DMS53 treated with DMSO at 0.1 percent for 48 hours (cell line): Measurements from ENCODE around the gene POU2F1.

Experiments used
- DNase-seq: peaks from one replicate; lab custom pipeline; 2025; ENCODE audit not compliant: unreplicated experiment; lab: John Stamatoyannopoulos, UW

The POU2F1 gene

DNA sequence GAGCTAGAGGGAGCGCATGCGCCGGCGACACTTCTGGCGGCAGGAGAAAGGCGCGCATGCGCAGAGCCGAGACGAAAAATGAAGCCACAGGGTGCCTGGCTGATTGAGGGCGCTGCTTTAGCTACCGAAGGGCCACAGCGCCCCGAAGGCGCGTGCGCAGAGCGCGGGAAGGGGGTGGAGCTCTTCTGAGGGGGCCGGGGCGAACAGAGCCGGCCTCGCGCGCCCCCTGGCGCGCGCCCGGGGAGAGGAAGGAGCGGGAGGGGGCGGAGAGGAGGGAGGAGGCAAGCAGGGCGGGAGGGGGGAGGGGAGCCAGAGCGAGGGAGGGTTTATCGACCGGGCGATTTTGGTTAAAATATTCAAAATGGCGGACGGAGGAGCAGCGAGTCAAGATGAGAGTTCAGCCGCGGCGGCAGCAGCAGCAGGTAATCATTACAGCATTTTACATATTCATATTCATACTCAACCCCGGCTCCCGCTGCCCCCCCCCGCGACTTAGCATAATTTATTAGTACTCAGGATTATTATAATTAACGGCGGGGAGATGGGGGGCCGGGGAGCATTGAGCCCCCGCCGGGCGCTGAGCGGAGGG is at the start of gene POU2F1:
TSS of gene POU2F1 (plus strand) at position 350 of the 589 bp plus-strand sequence. CDS start at position 362, 12 bp downstream.
- DNase-seq = peak; percentile 94

DNA sequence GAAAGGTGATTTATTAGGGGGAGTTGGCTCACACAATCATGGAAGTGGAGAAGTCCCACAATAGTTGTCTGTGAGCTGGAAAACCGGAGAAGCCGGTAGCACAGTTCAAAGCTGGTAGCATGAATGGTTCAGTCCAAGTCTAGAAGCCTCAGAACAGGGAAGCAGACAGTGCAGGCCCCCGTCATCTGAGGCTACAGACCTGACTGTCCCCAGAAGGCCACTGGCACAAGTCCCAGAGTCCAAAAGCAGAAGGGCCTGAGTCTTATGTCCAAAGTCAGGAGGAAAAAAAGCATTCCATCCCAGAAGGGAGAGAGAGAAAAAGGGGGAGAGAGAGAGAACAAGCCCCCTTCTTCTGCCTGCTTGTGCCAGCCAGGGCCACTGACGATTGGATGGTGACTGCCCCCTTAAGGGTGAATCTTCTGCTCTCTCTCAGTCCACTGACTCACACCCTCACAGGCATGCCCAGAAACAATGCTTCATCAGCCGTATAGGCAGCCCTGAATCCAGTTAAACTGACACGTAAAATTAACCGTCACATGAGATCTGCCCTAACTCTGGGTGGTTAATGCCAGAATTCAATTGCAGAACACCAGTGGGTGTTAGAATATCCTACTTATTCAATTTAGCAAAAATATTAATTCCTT is 49.3 kb upstream of the POU2F1 start:
- no peak for DNase-seq

DNA sequence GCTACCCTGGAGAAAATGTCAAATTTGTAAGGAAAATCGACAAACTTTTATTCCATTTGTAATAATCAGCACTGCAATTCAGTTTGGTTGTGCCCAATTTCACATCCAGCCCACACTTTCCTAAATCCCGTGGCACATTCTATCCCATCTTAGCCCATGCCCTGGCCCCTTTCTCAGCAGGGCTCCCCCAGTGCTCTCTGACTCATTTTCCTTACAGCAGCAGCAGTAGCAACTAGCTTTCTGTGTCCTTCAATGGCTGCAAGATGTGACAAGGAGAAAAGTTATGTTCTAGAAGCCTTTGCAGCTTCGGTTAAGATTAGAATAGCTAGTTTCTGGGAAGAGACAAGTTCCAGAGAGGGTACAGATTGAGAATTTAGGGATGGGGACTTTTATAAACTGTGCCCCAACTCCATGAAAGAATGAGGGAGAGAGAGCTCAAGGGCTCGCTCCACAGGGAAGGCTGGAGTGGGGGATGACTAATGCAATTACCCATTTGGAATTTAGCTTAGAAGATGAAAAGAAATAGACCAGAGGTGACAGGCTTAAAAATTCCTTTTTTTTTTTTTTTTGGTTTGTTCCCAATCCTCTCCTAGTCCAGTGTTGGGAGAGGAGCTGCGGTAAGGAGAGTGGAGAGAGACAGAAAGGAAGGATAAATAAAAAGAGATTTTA is 47.0 kb upstream of the POU2F1 start:
- no peak for DNase-seq

- DNase-seq = no peak
Measured at GRCh38 chr1:167175901-167176300, 44.8 kb upstream of the POU2F1 start.

DNA sequence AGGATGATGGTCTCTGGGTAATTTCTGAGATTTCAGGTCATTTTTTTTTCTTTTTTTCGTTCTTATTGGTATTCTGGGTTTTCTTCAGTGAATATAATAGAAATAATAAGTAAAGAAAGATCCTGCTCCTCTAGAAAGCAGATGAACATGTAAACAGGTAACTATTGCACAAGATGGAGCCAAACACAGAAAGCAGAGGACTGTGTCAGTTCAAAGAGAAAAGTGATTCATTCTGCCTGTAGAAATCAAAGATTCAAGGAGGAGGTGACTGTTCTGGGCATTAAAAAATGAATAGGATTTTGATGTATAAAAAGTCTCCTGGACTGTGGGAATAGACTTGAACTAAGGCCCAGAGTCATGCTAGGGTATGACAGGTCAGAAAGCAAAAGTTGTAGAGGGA is 41.9 kb upstream of the POU2F1 start:
- no peak for DNase-seq

GRCh38 chr1:167182571-167183320 is 37.9 kb upstream of the POU2F1 start:
- DNase-seq = no peak

DNA sequence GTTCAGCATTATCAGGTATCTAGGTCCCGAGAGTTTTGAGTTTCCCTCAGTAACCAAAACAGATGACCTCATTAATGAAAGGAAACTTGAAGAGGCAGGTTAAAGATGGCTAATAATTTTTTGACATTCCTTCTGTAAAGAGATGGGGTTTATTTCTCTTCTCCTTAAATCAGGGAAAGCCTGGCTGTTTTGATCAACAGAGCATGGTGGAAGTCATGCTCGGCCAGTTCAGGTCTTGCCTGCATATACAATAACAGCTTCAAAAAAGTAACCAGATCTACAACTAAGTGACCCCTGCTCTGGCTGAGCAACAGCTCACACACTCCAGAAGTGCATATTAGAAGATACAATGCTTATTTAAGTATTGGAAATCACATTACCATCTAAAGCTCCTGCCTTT is 36.6 kb upstream of the POU2F1 start:
- DNase-seq = no peak

DNA sequence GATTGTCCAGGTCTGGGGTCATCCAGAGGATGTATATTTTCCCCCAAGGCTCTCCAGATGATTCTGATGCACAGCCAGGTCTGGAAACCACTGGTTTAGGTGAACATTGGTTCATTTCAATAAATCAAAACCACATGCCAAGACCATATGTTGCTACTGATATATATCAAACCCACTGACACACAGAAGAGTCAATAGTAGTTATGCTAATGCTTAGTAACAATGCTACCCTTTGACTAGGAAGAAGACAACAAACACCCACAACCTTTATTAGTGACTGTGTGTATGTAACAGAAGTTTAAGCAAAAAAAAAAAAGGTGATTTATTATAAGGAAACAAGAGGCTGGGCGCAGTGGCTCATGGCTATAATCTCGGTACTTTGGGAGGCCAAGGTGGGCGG is 35.6 kb upstream of the POU2F1 start:
- DNase-seq = no peak

GRCh38 chr1:167185974-167186657 is 34.6 kb upstream of the POU2F1 start:
- no peak for DNase-seq

- no peak for DNase-seq
Measured at GRCh38 chr1:167186771-167187170, 33.9 kb upstream of the POU2F1 start.

DNA sequence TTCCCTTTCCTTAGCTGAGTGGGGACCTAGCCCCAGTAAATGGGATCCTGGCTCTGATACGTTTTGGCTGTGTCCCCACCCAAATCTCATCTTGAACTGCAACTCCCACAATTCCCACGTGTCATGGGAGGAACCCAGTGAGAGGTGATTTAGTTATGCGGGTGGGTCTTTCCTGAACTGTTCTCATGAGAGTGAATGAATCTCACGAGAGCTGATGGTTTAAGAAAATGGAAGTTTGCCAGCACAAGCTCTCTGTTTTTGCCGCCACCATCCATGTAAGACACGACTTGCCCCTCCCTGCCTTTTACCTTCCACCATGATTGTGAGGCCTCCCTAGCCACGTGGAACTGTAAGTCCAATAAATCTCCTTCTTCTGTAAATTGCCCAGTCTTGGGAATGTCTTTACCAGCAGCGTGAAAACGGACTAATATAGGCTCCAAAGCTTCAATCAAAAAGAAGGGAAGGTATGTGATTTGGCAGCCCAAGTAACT is 29.9 kb upstream of the POU2F1 start:
- no peak for DNase-seq

DNA sequence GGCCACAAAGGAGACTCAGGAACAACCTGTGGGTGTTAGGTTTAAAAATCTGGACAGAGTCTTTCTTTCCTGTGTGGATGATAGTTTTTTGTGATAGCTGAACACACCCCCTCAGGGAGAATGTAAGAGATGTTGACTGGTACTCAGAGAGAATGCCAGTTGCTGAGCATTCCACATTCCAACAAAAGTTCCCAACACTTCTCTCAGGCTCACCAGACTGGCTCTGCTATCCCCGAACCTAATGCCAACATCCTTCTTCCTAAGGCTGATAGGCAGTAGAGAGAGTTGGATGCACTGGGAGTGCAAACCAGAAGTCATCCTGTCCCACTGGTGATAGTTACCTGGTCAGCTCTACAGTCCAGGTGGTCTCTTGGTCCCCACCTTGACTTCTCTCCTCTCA is 28.7 kb upstream of the POU2F1 start:
- no peak for DNase-seq

DNA sequence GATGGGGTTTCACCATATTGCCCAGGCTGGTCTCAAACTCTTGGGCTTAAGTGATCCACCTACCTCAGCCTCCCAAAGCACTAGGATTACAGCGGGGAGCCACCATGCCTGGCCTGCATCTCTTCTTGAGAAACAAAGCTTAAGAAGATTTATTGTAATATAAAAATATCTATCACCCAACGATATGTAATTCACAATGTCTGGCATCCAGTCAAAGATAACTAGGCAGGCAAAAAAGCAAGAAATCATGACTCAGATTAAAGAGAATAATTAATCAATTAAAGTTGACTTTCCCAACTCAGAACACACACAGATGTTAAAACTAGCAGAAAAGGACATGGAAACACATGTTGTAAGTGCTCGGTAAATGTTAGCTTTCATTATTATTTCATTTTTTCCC is 26.5 kb upstream of the POU2F1 start:
- no peak for DNase-seq

DNA sequence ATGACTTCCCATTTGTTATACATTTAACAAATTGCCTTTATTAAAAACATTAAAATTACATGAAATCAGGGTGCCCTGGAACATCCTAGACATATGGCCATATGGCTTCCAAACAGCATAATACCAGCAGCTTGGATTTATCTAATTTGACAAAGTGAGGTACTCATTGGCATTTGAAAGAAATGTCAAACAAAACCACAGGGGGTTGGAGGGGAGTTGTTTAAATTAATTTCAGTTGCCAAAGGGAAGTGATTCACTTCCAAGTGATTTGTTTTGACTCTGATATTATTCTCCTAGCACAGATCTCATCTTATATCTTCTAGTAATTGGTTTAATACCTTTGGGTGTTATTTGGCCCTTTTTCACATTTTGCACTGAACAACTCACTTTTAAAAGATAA is 24.5 kb upstream of the POU2F1 start:
- DNase-seq = no peak

DNA sequence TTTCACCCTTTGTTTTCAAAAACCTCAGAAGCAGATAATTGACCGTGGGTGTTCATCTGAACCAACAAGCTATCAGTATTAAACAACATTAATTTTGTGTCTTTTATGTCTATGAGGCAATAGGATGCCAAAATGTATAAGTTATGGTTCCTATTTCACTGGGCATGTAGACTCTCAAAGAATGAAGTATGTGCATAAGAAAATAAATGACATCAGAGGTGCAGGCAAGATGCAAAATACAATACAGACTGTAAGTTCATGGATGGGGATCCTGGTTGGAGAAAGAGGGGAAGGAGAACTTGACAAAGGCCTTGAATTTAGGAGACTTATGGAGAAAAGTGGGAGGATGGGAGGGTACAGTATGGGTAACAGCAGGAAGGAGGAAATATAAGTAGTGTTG is 23.4 kb upstream of the POU2F1 start:
- no peak for DNase-seq

- no peak for DNase-seq
Measured at GRCh38 chr1:167197692-167198091, 23.0 kb upstream of the POU2F1 start.

- DNase-seq = no peak
Measured at GRCh38 chr1:167198518-167199133, 22.1 kb upstream of the POU2F1 start.

GRCh38 chr1:167199656-167200055 is 21.0 kb upstream of the POU2F1 start:
- DNase-seq = no peak

DNA sequence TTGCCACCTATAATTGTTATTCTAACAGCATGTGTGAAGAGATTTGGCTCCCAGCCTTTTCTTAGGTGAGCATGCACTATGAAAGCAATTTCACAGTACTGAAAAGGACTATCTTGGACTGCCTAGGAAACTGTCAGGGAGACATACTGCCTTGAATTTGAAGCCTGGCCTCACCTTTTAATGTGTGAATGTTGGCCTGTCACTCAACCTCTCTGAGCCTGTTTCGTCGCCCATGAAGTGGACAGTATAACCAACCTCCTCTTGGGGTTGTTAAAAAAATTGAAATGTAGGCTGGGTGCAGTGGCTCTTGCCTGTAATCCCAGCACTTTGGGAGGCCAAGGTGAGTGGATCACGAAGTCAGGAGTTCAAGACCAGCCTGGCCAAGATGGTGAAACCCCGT is 20.4 kb upstream of the POU2F1 start:
- no peak for DNase-seq

DNA sequence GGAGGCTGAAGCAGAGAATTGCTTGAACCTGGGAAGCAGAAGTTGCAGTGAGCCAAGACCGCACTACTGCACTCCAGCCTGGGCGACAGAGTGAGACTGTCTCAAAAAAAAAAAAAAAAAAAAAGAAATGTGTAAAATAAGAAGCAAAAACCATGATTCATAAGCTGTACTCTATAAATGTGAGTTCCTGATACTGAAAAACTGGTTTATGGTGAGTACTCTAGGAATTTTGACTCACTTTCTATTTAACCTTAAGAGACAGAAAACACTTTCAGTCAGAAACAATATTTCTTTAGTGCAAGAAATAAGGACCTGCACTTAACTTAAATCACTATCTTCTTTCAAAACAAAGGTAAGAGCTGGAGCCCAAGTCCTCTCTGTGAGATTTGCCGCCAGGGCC is 19.9 kb upstream of the POU2F1 start:
- DNase-seq = no peak

GRCh38 chr1:167202049-167202448 is 18.6 kb upstream of the POU2F1 start:
- DNase-seq = no peak
